ENCODE data around the gene ANKMY1.

Gene ANKMY1

GRCh38 chr2:240460781-240461431 is 96.9 kb downstream of the ANKMY1 start:
- no peak overlapping the region for H3K4me3 ChIP-seq (ENCODE audit: low read depth, low read length)
- TF ChIP-seq, protein P1, sequence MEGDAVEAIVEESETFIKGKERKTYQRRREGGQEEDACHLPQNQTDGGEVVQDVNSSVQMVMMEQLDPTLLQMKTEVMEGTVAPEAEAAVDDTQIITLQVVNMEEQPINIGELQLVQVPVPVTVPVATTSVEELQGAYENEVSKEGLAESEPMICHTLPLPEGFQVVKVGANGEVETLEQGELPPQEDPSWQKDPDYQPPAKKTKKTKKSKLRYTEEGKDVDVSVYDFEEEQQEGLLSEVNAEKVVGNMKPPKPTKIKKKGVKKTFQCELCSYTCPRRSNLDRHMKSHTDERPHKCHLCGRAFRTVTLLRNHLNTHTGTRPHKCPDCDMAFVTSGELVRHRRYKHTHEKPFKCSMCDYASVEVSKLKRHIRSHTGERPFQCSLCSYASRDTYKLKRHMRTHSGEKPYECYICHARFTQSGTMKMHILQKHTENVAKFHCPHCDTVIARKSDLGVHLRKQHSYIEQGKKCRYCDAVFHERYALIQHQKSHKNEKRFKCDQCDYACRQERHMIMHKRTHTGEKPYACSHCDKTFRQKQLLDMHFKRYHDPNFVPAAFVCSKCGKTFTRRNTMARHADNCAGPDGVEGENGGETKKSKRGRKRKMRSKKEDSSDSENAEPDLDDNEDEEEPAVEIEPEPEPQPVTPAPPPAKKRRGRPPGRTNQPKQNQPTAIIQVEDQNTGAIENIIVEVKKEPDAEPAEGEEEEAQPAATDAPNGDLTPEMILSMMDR (IDR thresholded peaks at IDR 0.05; ENCODE audit: control insufficient read depth, extremely low read depth, insufficient read depth), result no peak
- no peak for DNase-seq (ENCODE audit: low read depth)

- no peak overlapping the region for H3K4me3 ChIP-seq (ENCODE audit: low read depth, low read length)
- TF ChIP-seq, protein P1 (IDR thresholded peaks at IDR 0.05; ENCODE audit: control insufficient read depth, extremely low read depth, insufficient read depth), result no peak
- DNase-seq (ENCODE audit: low read depth), result no peak
Observed at GRCh38 chr2:240460253-240460711, 97.5 kb downstream of the ANKMY1 start.

- TF ChIP-seq, protein P1 (IDR thresholded peaks at IDR 0.05; ENCODE audit: control insufficient read depth, extremely low read depth, insufficient read depth), result no peak
- DNase-seq (ENCODE audit: low read depth), result no peak
- no peak overlapping the region for H3K4me3 ChIP-seq (ENCODE audit: low read depth, low read length)
Observed at GRCh38 chr2:240459401-240460252, 98.2 kb downstream of the ANKMY1 start.

DNA sequence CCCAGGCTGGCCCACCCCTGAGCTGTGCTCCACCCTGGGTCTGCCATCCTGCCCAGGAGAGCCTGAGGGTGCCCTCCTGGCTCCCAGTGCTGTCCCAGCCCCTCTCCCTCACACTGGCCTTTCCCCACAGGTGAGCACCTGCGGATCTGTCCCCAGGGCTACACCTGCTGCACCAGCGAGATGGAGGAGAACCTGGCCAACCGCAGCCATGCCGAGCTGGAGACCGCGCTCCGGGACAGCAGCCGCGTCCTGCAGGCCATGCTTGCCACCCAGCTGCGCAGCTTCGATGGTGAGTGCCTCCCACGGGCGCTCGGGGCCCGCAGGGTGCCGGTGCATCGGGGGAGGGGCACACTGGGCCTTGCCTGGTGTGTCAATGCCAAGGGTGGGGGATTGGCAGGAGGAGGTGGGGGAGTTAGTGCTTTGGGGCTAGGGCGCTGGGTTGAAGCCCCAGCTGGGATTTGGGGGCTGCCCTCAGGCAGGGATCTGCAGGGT is 98.8 kb downstream of the ANKMY1 start:
- TF ChIP-seq, protein P1 (IDR thresholded peaks at IDR 0.05; ENCODE audit: control insufficient read depth, extremely low read depth, insufficient read depth), result no peak
- H3K4me3 ChIP-seq (ENCODE audit: low read depth, low read length), result no peak overlapping the region
- DNase-seq (ENCODE audit: low read depth), result no peak

- H3K4me3 ChIP-seq (ENCODE audit: low read depth, low read length), result no peak overlapping the region
- TF ChIP-seq, protein P1 (IDR thresholded peaks at IDR 0.05; ENCODE audit: control insufficient read depth, extremely low read depth, insufficient read depth), result no peak
- no peak for DNase-seq (ENCODE audit: low read depth)
Observed at GRCh38 chr2:240458044-240458899, 99.5 kb downstream of the ANKMY1 start.

GRCh38 chr2:240457223-240458043 is 100.4 kb downstream of the ANKMY1 start:
- TF ChIP-seq, protein P1 (IDR thresholded peaks at IDR 0.05; ENCODE audit: control insufficient read depth, extremely low read depth, insufficient read depth), result no peak
- no peak for DNase-seq (ENCODE audit: low read depth)

More at GRCh38 chr2:240457223-240458043, 100.4 kb downstream of the ANKMY1 start:
- H3K4me3 ChIP-seq (ENCODE audit: low read depth, low read length), result no peak overlapping the region
